HG03196 (cell line): ENCODE measurements around the gene DHX38.

ENCODE experiments used
- ATAC-seq: cut with Tn5 transposase; IDR thresholded peaks from one replicate; pipeline ENCODE4 v1.9.1; 2021; ENCODE audit not compliant: unreplicated experiment

DHX38 gene

GRCh38 chr16:72162105-72162692 lies 68.6 kb downstream of the DHX38 start:
- no peak for ATAC-seq
